ENCODE results near the gene WIPI1. TPM values are rescaled to one million over a fixed set of nuclear protein-coding genes. Genes with fewer than 3 reads are reported as not detected.

Gene WIPI1
- total and polyA plus RNA-seq, 2 of the 13 experiments (the other 11 are each of a cell fraction or from before 2014, with no cell fraction given), result 29.4 to 141 TPM

DNA sequence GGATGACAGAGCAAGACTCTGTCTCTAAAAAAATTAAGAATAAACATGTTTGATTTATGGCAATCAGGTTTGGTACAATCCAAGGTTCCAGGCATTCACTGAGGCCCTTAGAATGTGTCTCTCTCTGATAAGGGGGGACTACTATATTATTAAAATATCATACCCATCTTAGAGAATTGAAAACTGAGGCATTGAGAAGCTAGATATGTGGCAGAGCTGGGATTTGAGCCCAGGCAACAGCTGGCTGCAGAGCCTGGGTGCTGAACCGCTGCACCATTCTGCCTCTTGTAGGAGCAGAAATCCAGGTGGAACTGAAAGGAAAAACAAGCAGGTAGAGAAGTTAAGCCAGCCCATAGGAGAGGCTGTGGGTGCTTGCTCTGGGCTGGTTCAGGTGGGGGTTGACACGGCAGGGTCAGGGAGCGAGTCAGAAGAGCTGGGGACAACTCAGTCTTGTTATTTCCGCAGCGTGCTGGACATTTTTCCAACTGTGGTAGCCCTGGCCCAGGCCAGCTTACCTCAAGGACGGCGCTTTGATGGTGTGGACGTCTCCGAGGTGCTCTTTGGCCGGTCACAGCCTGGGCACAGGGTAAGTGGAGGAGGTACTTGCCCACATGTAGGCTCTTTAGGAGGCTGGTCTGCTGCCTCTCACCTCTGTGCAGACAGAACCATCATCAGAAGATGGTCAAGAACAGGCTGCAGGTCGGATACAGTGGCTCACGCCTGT lies 62.5 kb downstream of the WIPI1 start (continued):
- TF ChIP-seq CHD4 (IDR thresholded peaks at IDR 0.05; ENCODE audit: borderline replicate concordance, low read length) (peak; percentile 76), ZMYM3 (CRISPR knock-in tag; IDR thresholded peaks at IDR 0.05) (peak; percentile 47; the same call in 1 of the 2 replicates), ZNF282 (IDR thresholded peaks at IDR 0.05; ENCODE audit: partially characterized antibody) (no peak), ZNF337 (CRISPR knock-in tag; IDR thresholded peaks at IDR 0.05; ENCODE audit: borderline replicate concordance, low read depth) (no peak), ETV5 (CRISPR knock-in tag; IDR thresholded peaks at IDR 0.05; ENCODE audit: borderline replicate concordance) (no peak), CEBPB (IDR thresholded peaks at IDR 0.05; ENCODE audit: borderline replicate concordance, low read depth, low read length) (no peak), ZNF577 (CRISPR knock-in tag; IDR thresholded peaks at IDR 0.05; ENCODE audit: borderline replicate concordance, low read depth) (no peak), CHD2 (IDR thresholded peaks at IDR 0.05; ENCODE audit: low read depth, low read length) (no peak), ZMYM2 (CRISPR knock-in tag; IDR thresholded peaks at IDR 0.05) (no peak), ZNF629 (CRISPR knock-in tag; conservative IDR thresholded peaks at IDR 0.05) (peak; percentile 89)
- TF ChIP-seq, protein P1, sequence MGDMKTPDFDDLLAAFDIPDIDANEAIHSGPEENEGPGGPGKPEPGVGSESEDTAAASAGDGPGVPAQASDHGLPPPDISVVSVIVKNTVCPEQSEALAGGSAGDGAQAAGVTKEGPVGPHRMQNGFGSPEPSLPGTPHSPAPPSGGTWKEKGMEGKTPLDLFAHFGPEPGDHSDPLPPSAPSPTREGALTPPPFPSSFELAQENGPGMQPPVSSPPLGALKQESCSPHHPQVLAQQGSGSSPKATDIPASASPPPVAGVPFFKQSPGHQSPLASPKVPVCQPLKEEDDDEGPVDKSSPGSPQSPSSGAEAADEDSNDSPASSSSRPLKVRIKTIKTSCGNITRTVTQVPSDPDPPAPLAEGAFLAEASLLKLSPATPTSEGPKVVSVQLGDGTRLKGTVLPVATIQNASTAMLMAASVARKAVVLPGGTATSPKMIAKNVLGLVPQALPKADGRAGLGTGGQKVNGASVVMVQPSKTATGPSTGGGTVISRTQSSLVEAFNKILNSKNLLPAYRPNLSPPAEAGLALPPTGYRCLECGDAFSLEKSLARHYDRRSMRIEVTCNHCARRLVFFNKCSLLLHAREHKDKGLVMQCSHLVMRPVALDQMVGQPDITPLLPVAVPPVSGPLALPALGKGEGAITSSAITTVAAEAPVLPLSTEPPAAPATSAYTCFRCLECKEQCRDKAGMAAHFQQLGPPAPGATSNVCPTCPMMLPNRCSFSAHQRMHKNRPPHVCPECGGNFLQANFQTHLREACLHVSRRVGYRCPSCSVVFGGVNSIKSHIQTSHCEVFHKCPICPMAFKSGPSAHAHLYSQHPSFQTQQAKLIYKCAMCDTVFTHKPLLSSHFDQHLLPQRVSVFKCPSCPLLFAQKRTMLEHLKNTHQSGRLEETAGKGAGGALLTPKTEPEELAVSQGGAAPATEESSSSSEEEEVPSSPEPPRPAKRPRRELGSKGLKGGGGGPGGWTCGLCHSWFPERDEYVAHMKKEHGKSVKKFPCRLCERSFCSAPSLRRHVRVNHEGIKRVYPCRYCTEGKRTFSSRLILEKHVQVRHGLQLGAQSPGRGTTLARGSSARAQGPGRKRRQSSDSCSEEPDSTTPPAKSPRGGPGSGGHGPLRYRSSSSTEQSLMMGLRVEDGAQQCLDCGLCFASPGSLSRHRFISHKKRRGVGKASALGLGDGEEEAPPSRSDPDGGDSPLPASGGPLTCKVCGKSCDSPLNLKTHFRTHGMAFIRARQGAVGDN (CRISPR knock-in tag; IDR thresholded peaks at IDR 0.05), result peak; percentile 51; the same call in 1 of the 2 replicates
- TF ChIP-seq, protein P2, sequence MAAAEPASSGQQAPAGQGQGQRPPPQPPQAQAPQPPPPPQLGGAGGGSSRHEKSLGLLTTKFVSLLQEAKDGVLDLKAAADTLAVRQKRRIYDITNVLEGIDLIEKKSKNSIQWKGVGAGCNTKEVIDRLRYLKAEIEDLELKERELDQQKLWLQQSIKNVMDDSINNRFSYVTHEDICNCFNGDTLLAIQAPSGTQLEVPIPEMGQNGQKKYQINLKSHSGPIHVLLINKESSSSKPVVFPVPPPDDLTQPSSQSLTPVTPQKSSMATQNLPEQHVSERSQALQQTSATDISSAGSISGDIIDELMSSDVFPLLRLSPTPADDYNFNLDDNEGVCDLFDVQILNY (CRISPR knock-in tag; conservative IDR thresholded peaks at IDR 0.05), result no peak
- TF ChIP-seq, protein P3, sequence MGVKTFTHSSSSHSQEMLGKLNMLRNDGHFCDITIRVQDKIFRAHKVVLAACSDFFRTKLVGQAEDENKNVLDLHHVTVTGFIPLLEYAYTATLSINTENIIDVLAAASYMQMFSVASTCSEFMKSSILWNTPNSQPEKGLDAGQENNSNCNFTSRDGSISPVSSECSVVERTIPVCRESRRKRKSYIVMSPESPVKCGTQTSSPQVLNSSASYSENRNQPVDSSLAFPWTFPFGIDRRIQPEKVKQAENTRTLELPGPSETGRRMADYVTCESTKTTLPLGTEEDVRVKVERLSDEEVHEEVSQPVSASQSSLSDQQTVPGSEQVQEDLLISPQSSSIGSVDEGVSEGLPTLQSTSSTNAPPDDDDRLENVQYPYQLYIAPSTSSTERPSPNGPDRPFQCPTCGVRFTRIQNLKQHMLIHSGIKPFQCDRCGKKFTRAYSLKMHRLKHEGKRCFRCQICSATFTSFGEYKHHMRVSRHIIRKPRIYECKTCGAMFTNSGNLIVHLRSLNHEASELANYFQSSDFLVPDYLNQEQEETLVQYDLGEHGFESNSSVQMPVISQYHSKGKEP (CRISPR knock-in tag; IDR thresholded peaks at IDR 0.05), result no peak
- TF ChIP-seq, protein P4, sequence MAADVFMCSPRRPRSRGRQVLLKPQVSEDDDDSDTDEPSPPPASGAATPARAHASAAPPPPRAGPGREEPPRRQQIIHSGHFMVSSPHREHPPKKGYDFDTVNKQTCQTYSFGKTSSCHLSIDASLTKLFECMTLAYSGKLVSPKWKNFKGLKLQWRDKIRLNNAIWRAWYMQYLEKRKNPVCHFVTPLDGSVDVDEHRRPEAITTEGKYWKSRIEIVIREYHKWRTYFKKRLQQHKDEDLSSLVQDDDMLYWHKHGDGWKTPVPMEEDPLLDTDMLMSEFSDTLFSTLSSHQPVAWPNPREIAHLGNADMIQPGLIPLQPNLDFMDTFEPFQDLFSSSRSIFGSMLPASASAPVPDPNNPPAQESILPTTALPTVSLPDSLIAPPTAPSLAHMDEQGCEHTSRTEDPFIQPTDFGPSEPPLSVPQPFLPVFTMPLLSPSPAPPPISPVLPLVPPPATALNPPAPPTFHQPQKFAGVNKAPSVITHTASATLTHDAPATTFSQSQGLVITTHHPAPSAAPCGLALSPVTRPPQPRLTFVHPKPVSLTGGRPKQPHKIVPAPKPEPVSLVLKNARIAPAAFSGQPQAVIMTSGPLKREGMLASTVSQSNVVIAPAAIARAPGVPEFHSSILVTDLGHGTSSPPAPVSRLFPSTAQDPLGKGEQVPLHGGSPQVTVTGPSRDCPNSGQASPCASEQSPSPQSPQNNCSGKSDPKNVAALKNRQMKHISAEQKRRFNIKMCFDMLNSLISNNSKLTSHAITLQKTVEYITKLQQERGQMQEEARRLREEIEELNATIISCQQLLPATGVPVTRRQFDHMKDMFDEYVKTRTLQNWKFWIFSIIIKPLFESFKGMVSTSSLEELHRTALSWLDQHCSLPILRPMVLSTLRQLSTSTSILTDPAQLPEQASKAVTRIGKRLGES (CRISPR knock-in tag; IDR thresholded peaks at IDR 0.05; ENCODE audit: borderline replicate concordance), result no peak
- TF ChIP-seq, protein P5, sequence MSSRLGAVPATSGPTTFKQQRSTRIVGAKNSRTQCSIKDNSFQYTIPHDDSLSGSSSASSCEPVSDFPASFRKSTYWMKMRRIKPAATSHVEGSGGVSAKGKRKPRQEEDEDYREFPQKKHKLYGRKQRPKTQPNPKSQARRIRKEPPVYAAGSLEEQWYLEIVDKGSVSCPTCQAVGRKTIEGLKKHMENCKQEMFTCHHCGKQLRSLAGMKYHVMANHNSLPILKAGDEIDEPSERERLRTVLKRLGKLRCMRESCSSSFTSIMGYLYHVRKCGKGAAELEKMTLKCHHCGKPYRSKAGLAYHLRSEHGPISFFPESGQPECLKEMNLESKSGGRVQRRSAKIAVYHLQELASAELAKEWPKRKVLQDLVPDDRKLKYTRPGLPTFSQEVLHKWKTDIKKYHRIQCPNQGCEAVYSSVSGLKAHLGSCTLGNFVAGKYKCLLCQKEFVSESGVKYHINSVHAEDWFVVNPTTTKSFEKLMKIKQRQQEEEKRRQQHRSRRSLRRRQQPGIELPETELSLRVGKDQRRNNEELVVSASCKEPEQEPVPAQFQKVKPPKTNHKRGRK (CRISPR knock-in tag; IDR thresholded peaks at IDR 0.05), result no peak

Measured in HepG2 (cell line).